Measurements from ENCODE around the gene BRCA1. TPM values are rescaled to one million over a fixed set of nuclear protein-coding genes. Genes with fewer than 3 reads are reported as not detected.
A peak's percentile ranks its signal among the peaks of the same experiment; 100 is the strongest.
"Not testable (repeated sequence)": the region's sequence is repeated elsewhere in the genome, so short reads cannot be mapped to it uniquely, and the experiment has no call there.

The BRCA1 gene
- total RNA-seq, 1 donor from 2014 or later, result 6.0 TPM

DNA sequence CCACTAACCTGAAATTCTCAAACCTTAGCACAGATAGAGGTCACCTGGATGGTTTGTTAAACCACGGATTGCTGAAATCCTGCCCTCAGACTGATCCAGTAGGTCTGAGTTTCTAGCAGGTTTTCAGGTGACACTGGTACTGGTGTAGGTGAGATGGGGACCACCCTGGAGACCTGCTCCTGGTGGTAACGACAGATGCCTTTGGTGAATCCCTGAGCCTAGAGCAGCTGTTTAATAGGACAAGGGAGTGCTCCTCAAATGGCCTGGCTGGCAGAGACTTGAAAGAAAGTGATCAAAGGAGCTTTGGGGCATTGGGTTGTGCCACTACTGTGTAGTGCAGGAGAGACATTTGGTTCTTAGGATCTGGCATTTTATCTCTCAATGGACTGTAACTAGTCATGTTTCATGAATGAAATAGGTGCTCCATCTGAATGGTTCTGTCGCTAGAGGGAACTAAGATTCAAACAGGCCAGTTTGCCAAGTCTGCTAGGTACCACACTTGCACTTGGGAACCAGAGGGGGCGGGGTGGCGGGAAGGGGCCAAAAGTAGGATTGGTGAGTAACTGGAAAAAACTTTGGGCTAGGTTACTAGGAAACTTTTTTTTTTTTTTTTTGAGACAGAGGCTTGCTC, 121.5 kb downstream of the BRCA1 start:
- H3K9me3 ChIP-seq (ENCODE audit: insufficient read depth, low read depth, low read length), result no peaks in the 10 kb centered on the region
- Mint-ChIP-seq H3K27ac (ENCODE audit: unreplicated experiment) (peak overlapping the region; percentile 72), H3K4me3 (ENCODE audit: unreplicated experiment) (no peak overlapping the region), H3K4me1 (ENCODE audit: low read depth, unreplicated experiment) (peaks cover 36% of the 10 kb centered on the region), H3K27me3 (ENCODE audit: low read depth, unreplicated experiment) (no peaks in the 10 kb centered on the region), H3K9me3 (ENCODE audit: unreplicated experiment) (peaks cover 2% of the 10 kb centered on the region), H3K36me3 (ENCODE audit: low read depth, unreplicated experiment) (peaks cover 44% of the 10 kb centered on the region)
- TF ChIP-seq EZH2 (IDR thresholded peaks at IDR 0.05; ENCODE audit: insufficient read depth, low read length), result no peak
- TF ChIP-seq, protein P1, sequence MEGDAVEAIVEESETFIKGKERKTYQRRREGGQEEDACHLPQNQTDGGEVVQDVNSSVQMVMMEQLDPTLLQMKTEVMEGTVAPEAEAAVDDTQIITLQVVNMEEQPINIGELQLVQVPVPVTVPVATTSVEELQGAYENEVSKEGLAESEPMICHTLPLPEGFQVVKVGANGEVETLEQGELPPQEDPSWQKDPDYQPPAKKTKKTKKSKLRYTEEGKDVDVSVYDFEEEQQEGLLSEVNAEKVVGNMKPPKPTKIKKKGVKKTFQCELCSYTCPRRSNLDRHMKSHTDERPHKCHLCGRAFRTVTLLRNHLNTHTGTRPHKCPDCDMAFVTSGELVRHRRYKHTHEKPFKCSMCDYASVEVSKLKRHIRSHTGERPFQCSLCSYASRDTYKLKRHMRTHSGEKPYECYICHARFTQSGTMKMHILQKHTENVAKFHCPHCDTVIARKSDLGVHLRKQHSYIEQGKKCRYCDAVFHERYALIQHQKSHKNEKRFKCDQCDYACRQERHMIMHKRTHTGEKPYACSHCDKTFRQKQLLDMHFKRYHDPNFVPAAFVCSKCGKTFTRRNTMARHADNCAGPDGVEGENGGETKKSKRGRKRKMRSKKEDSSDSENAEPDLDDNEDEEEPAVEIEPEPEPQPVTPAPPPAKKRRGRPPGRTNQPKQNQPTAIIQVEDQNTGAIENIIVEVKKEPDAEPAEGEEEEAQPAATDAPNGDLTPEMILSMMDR (IDR thresholded peaks at IDR 0.05; ENCODE audit: insufficient read depth, low read depth, low read length), result no peak
- H3K4me1 ChIP-seq (ENCODE audit: insufficient read depth, low read length), result peaks cover 34% of the 10 kb centered on the region
- peak overlapping the region; percentile 16 for H3K27ac ChIP-seq (ENCODE audit: low read depth, low read length)
- H3K27me3 ChIP-seq (ENCODE audit: insufficient read depth, low read length), result no peaks in the 10 kb centered on the region
- H3K4me2 ChIP-seq (ENCODE audit: low read length), result peak overlapping the region; percentile 25
- H3K4me3 ChIP-seq (ENCODE audit: insufficient read depth, low read depth, low read length), result no peak overlapping the region
- DNase-seq (ENCODE audit: low read depth), result peak; percentile 66
- no peak overlapping the region for H2AFZ ChIP-seq (ENCODE audit: low read depth, low read length)
- no peak for FAIRE-seq
- H4K20me1 ChIP-seq (ENCODE audit: insufficient read depth, low read length), result peaks cover 51% of the 10 kb centered on the region
- H3K9ac ChIP-seq (ENCODE audit: low read length), result peak overlapping the region; percentile 51
- H3K36me3 ChIP-seq (ENCODE audit: insufficient read depth, low read length), result peaks cover 35% of the 10 kb centered on the region
- peaks cover 36% of the 10 kb centered on the region for H3K79me2 ChIP-seq (ENCODE audit: insufficient read depth, low read length)

DNA sequence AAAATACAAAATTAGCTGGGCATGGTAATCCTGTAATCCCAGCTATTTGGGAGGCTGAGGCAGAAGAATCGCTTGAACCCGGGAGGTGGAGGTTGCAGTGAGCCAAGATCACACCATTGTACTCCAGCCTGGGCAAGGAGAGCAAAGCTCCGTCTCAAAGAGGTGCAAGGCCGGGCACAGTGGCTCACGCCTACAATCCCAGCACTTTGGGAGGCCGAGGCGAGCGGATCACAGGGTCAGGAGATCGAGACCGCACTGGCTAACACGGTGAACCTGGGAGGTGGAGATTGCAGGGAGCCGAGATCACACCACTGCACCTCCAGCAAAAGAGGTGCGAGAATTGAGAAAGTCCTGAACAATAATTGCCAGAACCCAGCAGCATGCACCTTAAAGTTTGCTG, 124.3 kb downstream of the BRCA1 start:
- peaks cover 54% of the 10 kb centered on the region for H4K20me1 ChIP-seq (ENCODE audit: insufficient read depth, low read length)
- DNase-seq (ENCODE audit: low read depth); H3K27me3 Mint-ChIP-seq (ENCODE audit: low read depth, unreplicated experiment); H3K27me3 ChIP-seq (ENCODE audit: insufficient read depth, low read length); H2AFZ ChIP-seq (ENCODE audit: low read depth, low read length); H3K9me3 Mint-ChIP-seq (ENCODE audit: unreplicated experiment); H3K27ac Mint-ChIP-seq (ENCODE audit: unreplicated experiment); H3K4me3 ChIP-seq (ENCODE audit: insufficient read depth, low read depth, low read length); H3K27ac ChIP-seq (ENCODE audit: low read depth, low read length); H3K9me3 ChIP-seq (ENCODE audit: insufficient read depth, low read depth, low read length); FAIRE-seq: not testable (repeated sequence)
- peak overlapping the region; percentile 53 for H3K9ac ChIP-seq (ENCODE audit: low read length)
- Mint-ChIP-seq H3K4me1 (ENCODE audit: low read depth, unreplicated experiment) (peaks cover 36% of the 10 kb centered on the region), H3K4me3 (ENCODE audit: unreplicated experiment) (peak overlapping the region; percentile 71), H3K36me3 (ENCODE audit: low read depth, unreplicated experiment) (peaks cover 36% of the 10 kb centered on the region)
- H3K36me3 ChIP-seq (ENCODE audit: insufficient read depth, low read length), result peaks cover 35% of the 10 kb centered on the region
- peak overlapping the region; percentile 49 for H3K4me2 ChIP-seq (ENCODE audit: low read length)
- H3K79me2 ChIP-seq (ENCODE audit: insufficient read depth, low read length), result peaks cover 40% of the 10 kb centered on the region
- H3K4me1 ChIP-seq (ENCODE audit: insufficient read depth, low read length), result peaks cover 41% of the 10 kb centered on the region

DNA sequence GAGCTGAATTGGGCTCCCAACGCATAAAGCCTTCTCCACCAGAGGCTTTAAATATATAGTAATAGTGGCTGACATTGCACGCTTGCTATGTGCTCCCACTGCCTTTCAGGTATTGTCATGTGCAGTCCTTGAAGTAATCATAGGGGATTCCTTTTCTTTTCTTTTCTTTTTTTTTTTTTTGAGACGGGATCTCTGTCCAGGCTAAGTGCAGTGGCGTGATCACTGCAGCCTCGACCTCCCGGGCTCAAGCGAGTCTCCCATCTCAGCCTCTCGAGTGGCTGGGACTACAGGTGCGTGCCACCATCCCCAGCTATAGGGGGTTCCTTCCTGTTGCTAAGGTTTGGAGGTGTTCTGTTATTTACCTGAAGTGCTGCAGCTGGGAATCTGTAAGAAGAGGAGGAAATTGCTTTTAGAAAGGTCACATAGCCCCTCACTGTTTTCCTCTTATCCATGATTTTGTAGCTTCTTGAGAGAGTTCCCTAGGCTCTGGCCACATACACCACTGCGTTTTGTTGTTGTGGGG, 126.1 kb downstream of the BRCA1 start:
- Histone ChIP-seq H3K36me3 (ENCODE audit: insufficient read depth, low read length) (peaks cover 31% of the 10 kb centered on the region), H4K20me1 (ENCODE audit: insufficient read depth, low read length) (peaks cover 54% of the 10 kb centered on the region), H3K9ac (ENCODE audit: low read length) (peak overlapping the region; percentile 96), H3K27me3 (ENCODE audit: insufficient read depth, low read length) (no peaks in the 10 kb centered on the region), H3K4me1 (ENCODE audit: insufficient read depth, low read length) (peaks cover 38% of the 10 kb centered on the region), H3K4me2 (ENCODE audit: low read length) (peak overlapping the region; percentile 96), H3K9me3 (ENCODE audit: insufficient read depth, low read depth, low read length) (no peaks in the 10 kb centered on the region), H3K4me3 (ENCODE audit: insufficient read depth, low read depth, low read length) (peak overlapping the region; percentile 98), H3K79me2 (ENCODE audit: insufficient read depth, low read length) (peaks cover 40% of the 10 kb centered on the region), H2AFZ (ENCODE audit: low read depth, low read length) (no peak overlapping the region), H3K27ac (ENCODE audit: low read depth, low read length) (peak overlapping the region; percentile 93)
- Mint-ChIP-seq H3K27me3 (ENCODE audit: low read depth, unreplicated experiment) (no peaks in the 10 kb centered on the region), H3K4me3 (ENCODE audit: unreplicated experiment) (peak overlapping the region; percentile 99), H3K4me1 (ENCODE audit: low read depth, unreplicated experiment) (peaks cover 31% of the 10 kb centered on the region), H3K9me3 (ENCODE audit: unreplicated experiment) (no peaks in the 10 kb centered on the region), H3K36me3 (ENCODE audit: low read depth, unreplicated experiment) (peaks cover 41% of the 10 kb centered on the region), H3K27ac (ENCODE audit: unreplicated experiment) (peak overlapping the region; percentile 99)
- FAIRE-seq, result no peak
- DNase-seq (ENCODE audit: low read depth), result no peak
- no peak for TF ChIP-seq EZH2 (IDR thresholded peaks at IDR 0.05; ENCODE audit: insufficient read depth, low read length)
- TF ChIP-seq, protein P1 (IDR thresholded peaks at IDR 0.05; ENCODE audit: insufficient read depth, low read depth, low read length), result no peak

Data from astrocyte (in vitro differentiated cells and primary cell).